NCI-H226 (cell line): ENCODE measurements around the gene GSN.

Experiments
- DNase-seq: peaks from one replicate; pipeline ENCODE4 v3.0.0-alpha.2; 2015

GSN gene

DNA sequence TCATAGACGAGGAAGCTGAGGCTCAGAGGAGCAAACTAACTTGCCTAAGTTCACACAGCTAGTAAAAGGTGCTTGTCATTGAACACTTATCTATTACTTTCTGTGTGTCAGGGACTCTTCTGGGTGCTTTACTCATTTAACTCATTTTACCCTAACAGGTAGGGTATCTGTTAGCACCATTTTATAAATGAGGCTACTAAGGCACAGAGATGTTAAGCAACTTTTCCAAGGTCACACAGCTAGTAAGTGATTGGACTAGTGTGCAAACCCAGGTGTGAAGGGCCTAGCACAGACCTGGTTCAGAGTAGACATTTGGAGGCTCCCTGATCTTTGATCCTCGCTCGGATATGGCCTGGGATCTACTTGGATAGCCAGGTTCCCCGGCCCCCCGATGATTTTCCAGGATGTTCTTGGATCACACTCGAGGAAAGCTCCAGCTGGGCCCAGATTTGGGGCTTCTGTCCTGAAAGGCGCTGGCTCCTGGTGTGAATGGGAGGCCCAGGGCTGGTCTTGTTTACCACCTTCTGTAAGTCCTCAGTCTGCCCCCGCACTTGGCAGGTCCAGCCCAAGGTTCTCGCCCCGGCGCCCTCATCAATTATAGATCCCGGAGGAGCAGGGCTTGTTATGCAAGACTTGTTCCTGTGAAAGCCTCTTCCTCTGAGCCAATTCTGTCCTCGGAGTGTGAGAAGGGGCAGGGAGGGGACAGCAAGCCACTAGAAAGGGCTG is 37.5 kb downstream of the GSN start:
- DNase-seq, result no peak

- no peak for DNase-seq
These were observed 40.0 kb downstream of the GSN start for GRCh38 chr9:121307976-121308375.

- no peak for DNase-seq
These were observed 40.8 kb downstream of the GSN start for GRCh38 chr9:121308765-121309164.

DNA sequence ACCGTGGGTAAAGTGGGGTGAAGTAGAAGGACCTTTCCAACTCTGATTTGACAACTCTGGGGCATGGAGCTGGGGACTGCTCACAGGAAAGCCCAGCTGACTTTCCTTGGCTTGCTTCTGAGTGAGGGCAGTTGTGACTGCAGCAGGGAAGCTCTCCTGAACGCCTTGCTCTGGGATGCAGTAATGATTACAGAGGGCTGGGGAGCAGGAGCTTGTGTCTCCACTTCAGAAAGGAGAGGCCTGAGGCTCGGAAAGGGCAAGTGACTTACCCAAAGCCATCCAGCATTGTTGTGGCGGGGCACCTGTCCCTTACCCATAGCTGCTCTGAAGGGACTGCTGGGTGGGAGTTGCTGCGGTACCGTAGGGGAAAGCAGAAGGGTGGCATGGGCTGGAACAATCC is 41.2 kb downstream of the GSN start:
- DNase-seq, result no peak

GRCh38 chr9:121309833-121310425 is 42.0 kb downstream of the GSN start:
- DNase-seq, result no peak

- DNase-seq, result no peak
These were observed 42.6 kb downstream of the GSN start for GRCh38 chr9:121310571-121310970.

- no peak for DNase-seq
These were observed 44.2 kb downstream of the GSN start for GRCh38 chr9:121312169-121312568.

DNA sequence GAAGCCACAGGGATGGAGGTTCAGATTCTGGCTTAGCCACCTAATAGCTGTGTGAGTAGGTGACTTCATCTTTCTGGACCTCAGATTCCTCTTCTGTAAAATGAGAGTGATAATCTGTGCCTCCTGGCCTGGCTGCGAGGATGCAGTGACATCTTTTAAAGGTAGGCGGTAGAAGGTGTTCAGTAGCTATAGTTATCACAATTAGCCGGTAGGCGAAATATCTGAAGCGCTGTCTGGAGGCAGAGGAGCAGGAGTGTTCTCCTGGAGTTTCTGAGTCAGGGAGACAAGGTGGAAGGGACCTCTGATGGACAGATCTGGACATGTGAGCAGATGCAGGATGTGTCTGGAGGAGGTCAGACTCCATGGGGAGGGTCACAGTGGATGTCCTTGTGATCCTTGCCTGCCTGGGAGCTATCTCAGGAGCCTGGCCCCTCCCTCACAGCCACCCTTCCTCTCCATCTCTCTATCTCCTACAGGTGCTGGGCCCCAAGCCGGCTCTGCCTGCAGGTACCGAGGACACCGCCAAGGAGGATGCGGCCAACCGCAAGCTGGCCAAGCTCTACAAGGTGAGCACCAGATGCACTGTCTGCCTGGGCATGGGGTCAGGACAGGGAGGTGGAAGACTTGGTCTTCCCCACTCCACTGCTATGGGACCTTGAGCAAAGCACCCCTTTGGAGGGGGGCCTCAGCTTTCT is 45.6 kb downstream of the GSN start:
- no peak for DNase-seq

DNA sequence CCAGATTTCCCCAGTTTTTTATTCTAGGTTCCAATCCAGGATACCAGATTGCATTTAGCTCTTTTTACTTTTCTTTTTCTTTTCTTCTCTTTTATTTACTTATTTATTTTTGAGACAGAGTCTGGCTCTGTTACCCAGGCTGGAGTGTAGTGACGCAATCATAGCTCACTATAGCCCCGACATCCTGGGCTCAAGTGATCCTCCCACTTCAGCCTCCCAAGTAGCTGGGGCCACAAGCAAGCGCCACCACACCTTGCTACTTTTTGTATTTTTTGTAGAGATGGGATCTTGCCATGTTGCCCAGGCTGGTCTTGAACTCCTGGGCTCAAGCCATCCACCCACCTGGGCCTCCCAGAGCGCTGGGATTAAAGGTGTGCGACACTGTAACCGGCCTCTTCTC is 48.4 kb downstream of the GSN start:
- no peak for DNase-seq

GRCh38 chr9:121316852-121317373 is 49.0 kb downstream of the GSN start:
- no peak for DNase-seq

DNA sequence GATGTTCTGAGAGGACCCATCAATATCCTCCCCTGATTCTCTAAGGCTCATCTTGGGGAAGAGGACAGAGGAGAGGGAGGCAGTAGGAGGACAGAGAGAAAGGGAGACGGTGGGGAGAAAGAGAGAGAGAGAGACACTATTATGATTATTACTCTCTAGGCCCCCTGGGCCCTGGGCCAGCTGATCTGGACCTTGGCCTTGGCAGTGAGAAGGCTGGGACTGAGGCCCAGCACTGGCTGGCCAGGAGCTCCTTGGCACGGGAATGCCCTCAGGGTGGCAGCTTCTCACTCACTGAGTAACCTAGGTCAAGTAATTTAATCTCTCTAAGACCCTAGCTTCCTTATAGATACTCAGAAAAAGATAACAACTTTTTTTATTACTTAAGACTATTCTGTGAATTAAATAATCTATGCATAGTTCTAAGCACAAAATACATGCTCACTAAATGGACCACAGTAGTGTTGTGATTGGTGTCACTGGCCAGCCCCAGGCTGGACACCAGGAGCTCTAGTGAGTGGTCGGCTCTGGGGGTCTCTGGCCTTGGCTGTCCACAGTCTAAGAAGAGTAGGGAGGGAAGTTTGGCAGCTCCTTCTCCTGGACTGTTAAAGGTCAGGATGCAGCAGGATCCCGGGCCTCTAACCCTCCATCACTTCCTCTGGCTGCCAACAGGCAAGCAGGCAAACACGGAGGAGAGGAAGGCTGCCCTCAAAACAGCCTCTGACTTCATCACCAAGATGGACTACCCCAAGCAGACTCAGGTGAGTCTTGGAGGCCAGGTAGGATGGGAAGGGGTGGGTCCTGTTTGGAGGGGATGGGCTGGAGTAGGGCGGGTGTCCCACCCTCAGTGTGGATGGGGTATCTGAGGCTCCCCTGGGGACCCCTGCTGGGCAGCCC is 50.0 kb downstream of the GSN start:
- DNase-seq, result no peak

DNA sequence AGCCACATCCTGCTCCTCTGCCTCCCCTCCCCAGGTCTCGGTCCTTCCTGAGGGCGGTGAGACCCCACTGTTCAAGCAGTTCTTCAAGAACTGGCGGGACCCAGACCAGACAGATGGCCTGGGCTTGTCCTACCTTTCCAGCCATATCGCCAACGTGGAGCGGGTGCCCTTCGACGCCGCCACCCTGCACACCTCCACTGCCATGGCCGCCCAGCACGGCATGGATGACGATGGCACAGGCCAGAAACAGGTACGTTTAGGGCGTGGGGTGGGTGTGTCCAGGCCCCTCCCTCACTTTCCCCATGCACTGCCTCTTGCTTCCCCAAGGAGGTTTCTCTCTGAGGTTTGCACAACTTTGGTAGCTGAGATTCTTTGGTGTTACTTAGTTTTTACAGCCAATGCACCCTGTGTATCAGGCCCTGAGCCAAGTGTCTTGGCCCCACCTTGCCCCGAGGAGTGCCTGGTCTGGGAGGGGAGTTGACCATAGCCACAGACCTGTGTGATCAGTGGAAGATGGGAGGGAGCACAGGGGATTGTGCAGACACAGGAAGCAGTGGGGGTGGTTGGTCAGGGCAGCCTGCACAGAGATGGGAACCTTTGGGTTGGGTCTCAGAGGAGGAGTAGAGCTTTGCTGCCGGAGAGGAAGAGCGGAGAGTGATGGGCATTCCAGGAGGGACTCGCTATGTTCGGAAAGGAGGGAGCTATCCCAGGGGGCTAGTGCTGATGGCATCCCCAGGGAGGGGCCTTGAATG is 50.8 kb downstream of the GSN start:
- no peak for DNase-seq

DNA sequence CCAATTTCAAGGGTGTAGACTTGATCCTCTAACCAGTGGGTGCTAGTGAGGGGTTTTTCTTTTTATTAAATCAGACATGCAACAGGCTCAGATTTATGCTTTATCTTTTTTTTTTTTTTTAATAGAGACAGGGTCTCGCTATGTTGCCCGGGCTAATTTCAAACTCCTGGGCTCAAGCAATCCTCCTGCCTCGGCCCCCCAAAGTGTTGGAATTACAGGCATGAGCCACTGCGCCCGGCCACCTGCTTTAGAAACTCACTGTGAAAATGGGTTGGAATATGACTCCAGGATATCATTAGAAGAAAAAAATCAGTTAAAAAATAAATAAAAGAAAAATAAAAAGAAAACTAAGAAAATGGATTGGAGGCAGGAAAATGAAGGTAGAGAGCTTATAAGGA is 51.4 kb downstream of the GSN start:
- no peak for DNase-seq

DNA sequence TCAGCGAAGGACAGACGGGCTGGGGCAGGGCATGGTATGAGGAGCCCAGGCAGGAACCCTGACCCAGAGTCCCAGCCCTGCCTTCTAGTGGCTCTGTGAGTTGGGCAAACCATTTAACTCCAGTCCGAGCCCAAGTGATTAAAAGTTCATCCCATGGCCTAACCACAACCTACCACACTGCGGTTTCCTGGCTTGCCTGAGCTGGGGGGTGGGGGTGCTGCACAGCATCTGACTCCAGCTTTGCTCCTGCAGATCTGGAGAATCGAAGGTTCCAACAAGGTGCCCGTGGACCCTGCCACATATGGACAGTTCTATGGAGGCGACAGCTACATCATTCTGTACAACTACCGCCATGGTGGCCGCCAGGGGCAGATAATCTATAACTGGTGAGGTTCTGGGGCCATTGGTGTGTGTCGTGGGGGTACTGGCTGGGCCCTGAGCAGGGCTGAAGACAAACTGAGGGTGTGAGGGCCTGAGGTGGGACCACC is 53.1 kb downstream of the GSN start:
- DNase-seq, result no peak

- DNase-seq, result peak; percentile 80
These were observed 54.2 kb downstream of the GSN start for GRCh38 chr9:121322037-121322736.

- no peak for DNase-seq
These were observed 54.9 kb downstream of the GSN start for GRCh38 chr9:121322737-121323448.

DNA sequence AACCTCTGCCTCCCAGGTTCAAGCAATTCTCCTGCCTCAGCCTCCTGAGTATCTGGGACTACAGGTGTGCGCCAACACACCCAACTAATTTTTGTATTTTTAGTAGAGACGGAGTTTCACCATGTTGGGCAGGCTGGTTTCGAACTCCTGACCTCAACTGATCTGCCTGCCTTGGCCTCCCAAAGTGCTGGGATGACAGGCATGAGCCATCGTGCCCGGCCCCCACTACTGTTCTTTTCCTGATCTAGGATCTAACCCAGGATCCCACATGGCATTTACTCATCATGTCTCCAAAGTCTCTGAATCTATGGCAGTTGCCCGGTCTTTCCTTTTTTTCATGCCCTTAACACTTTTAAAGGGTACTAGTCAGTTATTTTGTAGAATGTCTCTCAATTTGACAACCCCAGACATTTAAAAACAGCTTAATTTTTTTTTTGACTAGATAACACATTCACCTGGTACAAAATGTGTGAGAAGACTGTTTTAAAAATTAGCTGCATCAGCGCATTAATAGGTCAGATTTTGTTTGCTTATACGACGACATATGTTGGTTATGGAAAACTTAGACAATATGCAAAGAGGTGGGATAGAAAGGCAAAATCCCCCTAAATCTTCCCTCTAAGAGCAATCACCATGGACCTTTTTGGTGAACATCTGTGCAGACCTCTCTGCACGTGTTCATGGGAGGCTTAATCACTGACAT is 55.6 kb downstream of the GSN start:
- no peak for DNase-seq

GRCh38 chr9:121324316-121324715 is 56.4 kb downstream of the GSN start:
- peak; percentile 23 for DNase-seq

DNA sequence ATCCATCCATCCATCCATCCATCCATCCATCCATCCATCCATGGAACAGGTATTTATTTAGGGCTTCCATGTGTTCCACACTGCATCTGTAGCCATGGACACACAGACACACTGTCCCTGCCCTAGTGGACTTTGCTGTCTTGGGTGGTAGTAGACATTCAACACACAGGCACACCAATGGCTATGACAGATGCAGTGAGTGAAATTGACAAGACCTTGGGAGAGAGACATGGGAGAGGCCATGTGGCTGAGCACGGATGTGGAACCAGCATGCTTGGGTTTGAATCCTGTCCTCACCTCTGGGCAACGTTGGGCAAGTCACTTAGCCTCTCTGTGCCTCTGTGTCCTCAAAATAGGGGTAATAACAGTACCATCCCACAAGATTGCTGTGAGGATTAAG is 56.8 kb downstream of the GSN start:
- DNase-seq, result no peak

GRCh38 chr9:121325387-121325786 is 57.4 kb downstream of the GSN start:
- DNase-seq, result no peak
